Measurements from ENCODE around the gene ZIC5.

The ZIC5 gene

DNA sequence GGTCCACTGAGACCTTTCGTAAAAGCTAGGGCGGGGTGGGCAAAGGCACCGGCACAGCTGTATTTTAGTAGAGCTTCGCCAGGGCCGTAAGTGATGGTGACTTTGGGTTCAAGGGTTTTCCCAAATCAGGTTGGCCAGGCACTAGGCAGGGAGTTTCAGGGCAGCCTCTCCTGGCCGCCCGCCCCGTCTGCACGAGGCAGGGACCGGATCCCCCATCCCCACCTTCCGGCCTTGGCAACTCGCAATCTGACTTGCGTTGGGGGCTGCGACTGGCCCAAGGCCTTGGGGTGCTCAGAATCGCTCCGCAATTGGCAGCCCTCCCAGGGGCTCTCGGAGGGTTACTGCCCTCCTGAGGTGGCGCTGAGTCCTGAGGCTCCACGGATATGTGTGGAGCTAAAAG lies 4.1 kb upstream of the ZIC5 start:
- DNase-seq (ENCODE audit: low spot score): no peak

DNA sequence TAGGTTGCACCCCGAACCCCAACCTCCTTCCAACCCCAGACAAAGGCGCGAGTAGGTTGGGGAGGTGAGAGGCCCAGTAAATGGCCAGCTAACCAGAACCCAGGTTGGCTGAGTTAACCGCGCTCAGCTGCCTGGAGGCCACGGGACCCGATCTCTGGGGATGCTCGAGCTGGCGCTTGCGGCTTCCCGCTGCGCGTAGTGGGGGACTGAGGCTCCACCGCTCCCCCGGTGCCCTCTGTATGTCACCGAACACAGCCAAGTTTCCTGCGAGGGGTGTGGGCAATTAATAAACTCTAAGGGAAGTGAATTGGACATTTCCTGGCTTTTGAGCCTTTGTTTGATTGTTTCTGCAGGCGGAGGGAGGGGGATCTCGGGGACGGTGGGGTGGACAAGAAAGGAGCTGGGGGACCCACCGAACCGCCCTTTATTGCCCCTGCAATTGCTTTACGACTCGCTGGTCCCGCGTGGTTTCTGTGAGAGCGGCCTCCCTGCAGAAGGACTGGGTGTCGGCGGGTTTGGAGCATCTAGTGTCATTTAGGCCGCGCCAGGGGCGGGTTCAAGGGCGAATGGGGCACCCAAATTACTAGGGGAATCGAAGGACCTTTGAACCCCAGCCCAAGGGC lies 3.5 kb upstream of the ZIC5 start:
- no peak for DNase-seq (ENCODE audit: low spot score)

DNA sequence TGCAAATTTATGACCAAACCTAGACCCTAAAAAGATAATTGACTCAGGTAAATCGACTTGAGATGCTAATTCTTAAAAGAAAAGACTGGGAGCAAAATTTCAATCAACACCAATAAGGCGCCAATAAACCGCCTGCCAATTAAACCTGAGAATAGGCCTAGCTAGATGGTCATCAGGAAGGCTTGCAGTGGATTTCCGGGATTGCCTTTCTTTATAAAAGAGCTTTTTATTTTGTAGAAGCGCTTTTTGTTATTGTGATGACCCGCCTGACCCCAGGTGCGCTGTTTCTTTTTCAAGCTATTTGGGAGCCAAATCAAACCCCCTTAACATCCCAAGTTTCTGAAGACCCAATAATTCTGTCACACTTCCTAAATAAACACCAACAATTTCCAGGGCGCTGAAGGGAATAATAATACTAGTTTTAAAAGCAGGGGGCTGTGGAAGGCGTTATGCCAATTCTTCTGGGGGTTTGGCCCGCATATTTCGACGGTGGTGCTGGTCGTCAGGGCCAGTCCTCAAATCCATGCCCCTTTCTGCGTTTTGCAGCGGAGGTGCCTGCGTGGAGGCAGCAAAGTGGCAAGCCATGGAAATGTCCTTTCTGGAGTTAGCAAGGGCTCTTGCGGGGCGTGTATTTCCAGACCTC lies 2.9 kb upstream of the ZIC5 start:
- DNase-seq (ENCODE audit: low spot score): no peak

DNA sequence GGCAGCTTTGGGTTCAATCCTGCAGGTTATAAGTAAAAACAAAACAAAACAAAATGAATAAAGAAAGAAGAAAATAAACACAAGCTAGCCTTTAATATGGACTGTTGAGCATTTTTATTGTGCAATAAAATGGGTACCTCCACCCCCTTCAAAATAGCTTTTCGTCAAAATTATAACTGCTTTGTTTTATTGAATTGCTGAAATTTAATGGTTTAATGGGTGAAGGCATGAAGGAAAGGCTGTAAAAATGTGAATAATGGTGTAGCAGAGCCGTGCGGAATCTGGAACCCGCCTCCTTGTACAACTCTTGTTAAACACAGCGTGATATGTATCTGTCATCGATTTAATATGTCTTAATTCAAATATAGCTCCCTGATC lies 2.2 kb upstream of the ZIC5 start:
- no peak for DNase-seq (ENCODE audit: low spot score)

DNA sequence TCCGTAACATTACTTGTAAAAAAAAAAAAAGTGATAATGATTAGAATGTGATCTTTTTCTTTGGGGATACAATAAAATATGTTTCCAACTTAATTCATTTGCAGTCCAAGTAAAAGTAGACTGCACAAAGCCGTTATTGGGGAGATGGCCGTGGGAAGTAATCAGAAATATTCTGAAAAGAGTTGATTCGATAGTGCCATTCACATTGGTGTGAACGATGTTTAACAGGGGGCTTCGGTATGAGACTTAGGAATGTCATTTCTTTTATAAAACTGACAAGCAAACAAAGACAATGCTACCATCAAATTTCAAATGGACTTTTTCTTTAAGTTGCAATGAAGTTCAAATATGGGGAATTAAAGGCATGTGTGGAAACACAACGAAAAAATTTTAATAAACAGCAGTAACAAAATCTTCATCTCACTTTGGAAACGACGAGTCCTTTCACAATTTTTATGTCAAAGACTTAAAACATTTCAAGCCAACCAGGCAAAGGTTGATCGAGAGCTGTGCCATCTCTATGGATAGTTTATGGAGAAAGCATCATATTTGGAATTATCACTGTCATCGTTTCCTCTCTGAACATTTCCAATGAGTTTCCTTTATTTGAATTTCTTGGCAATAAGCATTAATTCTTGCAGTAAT lies 1.7 kb upstream of the ZIC5 start:
- DNase-seq (ENCODE audit: low spot score): no peak

DNA sequence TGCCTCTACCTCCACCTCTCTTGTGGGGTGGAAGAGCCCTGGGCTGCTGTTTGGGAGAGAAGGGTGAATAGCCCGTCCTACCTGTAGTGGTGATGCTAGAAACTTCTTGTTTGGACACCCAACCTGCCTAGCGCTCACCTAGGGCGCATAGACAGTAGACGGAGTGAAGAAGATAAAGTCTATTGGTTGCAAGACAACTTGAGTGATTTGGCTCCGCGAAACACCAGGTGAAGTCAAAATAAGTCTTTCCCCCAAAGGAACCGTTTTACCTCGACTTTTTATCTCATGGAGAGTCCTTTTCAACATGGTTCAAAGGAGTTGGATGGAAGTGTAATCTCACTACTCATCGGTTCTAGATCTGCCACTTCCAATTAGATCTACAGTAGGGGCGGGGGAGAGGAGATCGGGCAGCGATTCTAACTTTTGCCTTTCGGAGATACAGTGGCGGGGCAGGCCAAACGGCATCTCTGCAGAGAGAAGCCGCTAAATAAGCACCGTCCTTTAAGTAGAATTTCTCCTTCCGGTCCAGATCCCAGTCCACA lies 694 bp upstream of the ZIC5 start:
- no peak for DNase-seq (ENCODE audit: low spot score)

DNA sequence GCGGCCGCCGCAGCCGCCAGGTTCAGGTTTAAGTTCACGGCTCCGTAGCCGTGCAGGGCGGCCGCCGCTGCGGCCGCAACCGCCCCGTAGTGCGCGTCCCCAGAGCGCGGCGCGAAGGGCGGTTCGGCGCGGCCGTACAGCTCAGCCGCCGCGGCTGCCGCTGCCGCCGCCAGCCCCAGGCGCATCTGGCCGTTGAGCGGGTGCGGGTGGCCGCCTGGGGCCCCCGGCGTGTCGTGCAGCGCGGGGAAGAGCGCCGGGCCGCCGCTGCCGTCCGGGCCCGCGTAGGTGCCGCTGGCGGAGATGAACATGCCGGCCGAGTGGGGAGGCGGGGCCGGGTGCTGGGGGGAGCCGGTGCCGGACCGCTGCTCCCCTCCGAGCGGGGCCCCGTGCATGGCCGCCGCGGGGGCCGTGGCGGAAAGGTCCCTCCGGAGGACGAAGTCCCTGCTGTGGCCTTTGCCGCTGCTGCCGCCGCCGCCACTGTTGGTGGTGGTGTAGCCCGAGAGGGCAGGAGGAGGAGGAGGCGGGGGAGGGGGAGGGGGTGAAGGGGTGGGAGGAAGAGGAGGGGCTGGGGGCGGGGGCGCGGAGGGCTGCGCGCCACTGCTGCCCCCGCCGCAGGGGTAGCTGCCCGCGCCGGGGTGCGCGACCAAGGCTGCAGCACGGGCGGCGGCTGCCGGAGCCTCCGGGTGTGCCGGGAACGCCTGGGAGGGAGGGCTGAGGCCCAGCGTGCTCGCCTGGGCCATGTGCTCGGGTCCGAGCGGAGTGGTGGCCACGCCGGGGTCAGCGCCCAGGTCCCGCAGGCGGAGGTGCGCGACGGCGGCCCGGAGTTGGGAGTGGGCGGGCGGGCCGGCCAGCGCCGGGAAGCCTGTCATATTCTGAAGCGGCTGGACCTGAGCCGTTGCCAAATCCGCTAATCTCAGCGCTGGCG lies 654 bp downstream of the ZIC5 start:
- no peak for DNase-seq (ENCODE audit: low spot score)

DNA sequence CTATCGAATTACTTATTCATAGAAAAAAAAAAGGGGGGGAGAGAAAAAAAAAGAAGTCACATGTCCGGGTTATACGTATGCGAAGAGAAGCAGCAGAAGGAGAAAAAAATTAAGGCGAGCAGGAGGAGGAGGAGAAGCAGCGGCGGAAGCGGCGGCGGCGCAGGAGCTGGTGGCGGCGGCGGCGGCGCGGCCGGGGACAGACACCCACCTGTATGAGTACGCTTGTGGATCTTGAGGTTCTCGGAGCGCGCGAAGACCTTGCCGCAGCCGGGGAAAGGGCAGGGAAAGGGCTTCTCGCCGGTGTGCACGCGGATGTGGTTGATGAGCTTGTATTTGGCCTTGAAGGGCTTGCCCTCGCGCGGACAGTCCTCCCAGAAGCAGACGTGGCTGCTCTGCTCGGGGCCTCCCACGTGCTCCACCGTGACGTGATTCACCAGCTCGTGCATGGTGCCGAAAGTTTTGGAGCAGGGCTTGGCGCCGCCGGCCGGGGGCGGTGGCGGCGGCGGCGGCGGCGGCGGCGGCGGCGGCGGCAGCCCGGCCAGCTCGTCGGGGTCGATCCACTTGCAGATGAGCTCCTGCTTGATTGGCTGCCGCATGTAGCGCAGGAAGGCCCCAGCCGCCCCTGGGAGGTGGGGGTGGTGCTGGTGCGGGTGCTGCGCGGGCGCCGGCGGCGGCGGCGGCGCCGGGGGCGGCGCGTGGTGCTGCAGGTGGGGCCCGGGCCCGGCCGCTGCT lies 1.5 kb downstream of the ZIC5 start:
- no peak for DNase-seq (ENCODE audit: low spot score)

DNA sequence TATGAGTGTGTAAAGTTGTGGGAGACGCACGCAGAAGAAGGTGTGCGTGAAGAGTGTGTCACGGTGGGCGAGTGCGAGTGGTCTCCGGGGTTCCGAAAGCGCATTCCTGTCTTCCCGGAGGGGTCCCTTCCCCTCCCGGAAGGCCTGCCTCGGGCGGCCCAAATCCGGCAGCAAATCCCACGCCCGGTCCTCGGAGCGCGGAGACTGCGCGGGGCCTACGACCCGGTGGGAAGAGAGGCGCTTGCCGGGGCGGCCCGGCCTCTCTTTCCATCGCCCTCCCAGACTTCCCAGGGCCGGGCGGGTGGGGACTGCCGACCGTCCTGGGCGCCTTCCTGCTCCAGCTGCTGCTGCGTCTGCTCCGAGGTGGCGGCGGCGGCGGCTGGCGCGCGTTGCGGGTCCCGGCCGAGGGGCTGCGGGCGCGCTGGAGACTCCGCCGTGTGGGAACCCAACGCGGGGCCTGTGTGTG lies 2.1 kb downstream of the ZIC5 start:
- no peak for DNase-seq (ENCODE audit: low spot score)

DNA sequence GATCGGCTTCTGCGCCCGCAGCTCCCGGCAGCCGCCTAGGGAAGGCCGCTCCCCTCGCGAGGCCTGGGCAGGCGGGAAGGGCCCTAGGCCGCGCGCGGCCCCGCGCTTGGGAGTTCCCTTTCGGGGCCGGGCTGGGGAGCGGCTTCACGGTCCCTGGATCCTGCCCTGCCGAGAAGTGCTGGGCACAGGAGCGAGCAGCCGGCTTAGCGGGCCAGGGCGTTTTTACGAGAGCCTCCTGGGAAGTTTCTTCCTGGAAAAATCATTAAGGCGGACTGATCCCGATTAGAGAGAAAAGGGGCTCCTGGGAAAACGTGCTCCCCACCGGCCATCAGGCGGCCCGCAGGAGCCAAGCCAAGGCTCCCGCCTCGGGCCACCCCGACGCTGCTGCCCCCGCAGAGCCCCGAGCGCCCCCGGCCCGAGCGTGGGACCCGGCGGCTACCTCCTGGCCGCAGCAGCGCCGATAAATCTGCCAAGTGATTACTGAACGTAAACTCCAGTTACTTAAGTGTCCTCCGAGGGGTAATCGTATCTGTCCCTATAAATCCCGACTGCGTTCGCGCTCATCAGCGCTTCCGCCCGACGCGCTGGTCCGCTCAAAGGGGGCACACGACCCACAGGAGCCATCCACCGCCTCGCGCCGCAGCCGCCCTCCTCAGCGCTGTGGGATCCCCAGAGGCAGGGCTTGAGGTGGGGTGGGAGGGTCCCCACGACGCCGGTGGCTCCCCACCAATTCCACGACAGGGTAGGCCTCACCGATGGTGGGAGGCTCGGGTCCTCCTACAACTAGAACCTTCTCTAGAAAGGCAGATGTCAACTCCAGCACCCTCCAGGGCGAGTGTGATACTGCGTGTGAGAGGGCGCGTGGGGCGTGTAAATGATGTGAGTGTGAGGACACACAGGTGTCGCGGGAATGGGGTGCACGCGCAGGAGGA lies 2.8 kb downstream of the ZIC5 start:
- no peak for DNase-seq (ENCODE audit: low spot score)

DNA sequence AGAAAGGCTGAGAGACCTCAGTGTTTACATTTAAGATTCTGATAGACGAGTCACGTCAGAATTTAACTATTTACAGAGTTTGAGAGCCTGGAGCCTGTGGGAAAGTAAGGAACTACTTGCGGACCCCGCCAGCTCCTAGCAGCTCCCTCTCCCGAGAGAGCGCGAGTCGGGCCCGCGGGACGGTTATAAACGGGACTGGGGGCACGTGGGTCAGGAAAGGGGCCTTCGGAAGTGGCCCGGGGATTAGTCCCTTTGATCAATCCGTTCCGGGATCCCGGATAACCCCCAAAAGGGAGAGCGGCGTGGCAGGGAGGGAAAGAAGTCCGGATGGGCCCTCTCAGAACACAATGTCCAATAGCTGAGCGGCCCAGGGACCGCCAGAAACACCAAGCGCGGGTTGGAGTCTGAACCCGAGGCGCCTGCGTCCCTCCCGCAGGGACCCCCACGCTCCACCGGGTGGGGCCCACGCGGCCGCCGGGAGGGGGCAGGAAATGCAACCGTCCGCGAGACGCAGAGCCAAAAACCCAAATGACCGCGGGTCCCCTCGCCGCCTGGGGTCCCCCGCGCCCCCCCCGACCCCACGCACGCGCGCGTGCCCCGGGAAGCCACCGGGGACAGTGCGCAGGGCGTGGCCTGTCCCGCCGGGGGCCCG lies 3.6 kb downstream of the ZIC5 start:
- DNase-seq (ENCODE audit: low spot score): no peak

DNA sequence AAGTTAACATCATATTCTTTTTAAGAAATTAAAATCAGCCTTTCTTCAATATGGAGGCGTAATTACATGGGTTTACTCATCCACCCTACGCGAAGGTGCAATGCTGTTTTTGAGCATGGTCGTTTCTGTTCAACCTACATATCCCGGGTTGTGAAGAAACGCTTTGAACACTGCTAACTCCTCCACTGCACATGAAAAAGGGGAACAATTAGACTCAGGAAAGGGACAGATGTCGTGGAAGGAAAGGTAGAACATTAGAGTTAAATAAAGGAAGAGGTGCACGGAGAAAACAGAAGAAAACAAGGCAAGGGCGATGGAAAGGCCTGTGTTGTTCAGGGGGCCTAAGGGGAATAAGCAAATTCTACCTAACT lies 4.1 kb downstream of the ZIC5 start:
- no peak for DNase-seq (ENCODE audit: low spot score)

DNA sequence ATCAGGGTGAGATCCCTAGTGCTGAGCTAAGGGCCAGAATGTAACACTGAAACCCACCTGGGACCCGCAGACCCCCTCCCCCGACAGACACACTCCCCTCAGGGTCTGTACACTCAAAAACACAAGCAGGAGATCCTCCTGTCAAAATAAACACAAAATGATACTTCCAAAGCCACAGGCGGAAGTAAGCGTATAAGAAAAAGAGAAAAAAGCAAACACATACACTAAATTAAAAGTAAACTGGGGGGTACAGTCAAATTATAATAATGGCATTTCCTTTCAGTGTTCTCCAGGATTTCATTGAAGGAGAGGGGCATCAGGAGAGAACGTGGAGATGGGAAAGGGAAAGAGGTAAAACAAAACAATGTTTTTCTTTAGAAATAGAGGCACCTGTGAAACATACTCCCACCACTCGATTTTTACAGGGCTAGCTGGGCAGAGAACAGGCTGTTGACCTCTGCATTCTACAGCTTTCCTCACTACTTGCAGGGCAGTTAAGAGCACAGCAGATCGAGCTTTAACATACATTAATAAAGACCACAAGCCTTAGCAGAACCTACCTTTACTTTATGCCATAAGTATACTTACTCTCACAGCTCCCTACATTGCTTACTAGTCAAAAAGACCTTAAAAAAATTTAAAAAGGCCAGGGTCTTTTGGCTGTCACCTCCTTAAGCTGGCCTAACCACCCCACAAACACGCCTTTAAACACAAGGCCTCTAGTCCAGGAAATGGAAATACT lies 5.3 kb downstream of the ZIC5 start:
- no peak for DNase-seq (ENCODE audit: low spot score)

DNA sequence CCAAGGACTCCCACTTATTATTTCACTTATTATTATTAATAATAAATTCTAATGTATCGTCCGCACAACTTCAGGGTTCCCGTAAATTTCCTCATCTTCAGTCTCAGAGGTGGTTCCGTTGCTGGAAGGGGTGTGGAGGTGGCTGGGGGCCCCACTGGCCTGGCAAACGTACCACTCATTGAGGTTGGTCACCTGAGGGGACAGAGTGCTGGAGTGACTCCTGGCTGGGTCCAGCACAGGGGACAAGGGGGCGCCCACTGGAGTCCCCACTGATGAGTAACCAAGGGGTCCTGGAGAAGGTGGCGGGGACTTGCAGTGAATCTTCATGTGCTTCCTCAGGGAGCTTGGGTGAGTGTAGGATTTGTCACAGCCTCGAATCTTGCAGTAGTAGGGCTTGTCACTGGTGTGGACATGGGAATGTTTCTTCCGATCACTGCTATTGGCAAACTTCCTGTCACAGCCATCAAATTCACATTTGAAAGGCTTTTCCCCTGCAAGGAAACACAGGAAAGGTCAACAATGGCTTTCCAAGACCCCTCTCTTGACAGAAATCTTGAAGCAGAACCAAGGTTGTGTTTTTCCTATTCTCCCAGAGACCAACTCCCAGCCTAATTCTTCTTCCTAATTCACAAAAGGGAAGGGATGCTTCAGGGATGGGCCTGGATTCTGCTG lies 6.1 kb downstream of the ZIC5 start:
- DNase-seq (ENCODE audit: low spot score): no peak

DNA sequence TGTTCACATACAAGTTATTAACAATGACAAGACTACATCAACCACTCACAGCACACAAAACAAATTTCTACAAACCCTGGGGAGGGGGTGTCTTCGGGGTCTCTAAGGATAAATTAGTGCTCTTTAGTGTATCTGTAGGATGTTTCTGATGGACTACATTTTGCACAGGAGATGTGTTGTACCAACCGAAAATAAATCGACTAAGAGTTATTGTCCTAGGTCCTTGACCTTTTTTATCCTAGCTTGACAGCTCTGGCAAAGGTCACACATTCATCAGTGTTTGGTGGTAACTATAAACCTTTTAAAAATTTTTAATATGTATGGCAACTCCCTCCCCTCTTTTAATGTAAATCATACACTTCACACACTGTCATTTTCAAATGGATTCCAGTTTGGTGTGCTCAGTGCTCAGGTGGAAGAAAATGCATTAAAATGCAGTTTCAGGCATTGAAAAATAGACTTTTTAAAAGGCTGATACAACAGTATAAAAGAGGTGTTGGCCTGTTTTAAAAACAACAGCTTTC lies 7.7 kb downstream of the ZIC5 start:
- DNase-seq (ENCODE audit: low spot score): no peak

DNA sequence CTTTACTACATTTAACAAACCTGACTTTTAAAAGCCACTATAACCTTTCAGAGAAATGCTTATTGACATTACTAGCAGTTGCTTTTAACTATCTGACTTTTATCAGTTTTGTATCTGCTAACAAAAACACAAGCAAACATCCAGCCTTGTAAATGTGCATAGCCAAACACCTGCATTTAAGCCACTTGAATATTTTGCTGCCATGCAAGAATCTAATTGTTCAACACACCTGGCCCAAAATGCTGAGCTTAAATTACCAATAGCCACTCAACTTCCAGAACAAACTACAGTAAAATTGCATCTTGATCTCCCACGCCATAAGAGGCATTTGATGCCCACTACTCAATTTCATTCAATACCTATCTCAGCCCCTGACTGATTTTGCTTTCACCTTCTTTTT lies 9.3 kb downstream of the ZIC5 start:
- no peak for DNase-seq (ENCODE audit: low spot score)

DNA sequence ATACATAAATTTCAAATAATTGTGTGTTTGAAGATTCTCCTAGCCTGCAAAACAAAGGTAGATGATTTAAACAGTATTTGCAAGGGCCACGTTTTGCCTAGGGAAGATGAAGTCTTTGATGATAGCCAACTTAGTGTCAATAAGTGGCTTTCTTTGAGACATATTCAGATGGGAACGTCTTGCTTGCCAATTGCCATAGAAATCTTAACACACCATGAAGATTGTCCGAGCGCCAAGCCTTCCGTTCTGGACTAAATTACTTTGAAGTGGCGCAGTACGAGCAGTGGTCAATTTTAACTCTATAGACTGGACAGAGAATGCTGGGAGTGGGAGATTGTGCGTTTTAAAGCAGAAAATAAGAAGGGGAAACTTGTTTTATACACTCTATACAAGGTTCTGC lies 9.9 kb downstream of the ZIC5 start:
- no peak for DNase-seq (ENCODE audit: low spot score)

DNA sequence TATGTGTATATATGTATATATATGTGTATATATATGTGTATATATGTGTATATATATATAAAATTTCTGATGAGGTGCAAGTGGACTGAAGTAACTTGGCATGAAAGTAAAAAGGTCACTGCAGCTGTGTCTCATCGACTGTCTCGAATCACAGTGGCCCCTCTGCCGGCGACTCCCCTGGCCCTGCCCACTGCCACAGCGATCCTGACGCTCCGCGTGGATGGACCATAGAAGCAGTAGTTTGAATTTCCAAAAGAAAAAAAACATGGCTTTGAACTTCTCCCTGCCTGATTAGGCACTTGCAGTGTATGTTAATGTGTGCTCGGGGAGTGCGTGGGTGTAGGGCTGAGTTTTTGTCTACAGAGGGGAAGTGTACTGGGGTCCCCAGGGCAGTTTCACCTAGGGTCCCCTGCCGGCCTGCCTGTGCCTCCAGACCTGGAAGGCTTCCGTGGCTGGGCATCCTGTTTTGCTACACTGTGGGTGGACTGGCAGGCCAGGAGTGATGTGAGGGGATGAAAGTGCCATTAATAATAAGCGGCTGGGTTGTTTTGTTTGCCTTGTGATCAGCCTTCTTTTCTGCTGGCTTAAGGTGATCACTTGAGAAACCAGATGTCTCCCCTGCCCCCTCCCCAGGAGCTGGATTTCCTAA lies 10.8 kb downstream of the ZIC5 start:
- DNase-seq (ENCODE audit: low spot score): no peak
